ENCODE measurements around the gene CNPY1.
"Not testable (repeated sequence)": the region's sequence is repeated elsewhere in the genome, so short reads cannot be mapped to it uniquely, and the experiment has no call there.

The CNPY1 gene

GRCh38 chr7:155546449-155546848 lies at the start of gene CNPY1:
Gene CNPY1 (minus strand): TSS chr7:155546559. CDS start chr7:155545929, 630 bp downstream.
- not testable (repeated sequence) for DNase-seq

- peak; percentile 22 for DNase-seq
Measured at GRCh38 chr7:155594961-155595366, 48.6 kb upstream of the CNPY1 start.

- no peak for DNase-seq
Measured at GRCh38 chr7:155594163-155594732, 47.9 kb upstream of the CNPY1 start.

GRCh38 chr7:155593461-155594162 lies 47.3 kb upstream of the CNPY1 start:
- DNase-seq: peak; percentile 14

- no peak for DNase-seq
Measured at GRCh38 chr7:155591055-155591775, 44.9 kb upstream of the CNPY1 start.

- DNase-seq: peak; percentile 77
Measured at GRCh38 chr7:155590215-155591018, 44.1 kb upstream of the CNPY1 start.

GRCh38 chr7:155589001-155589980 lies 42.9 kb upstream of the CNPY1 start:
- DNase-seq: no peak

GRCh38 chr7:155588468-155588998 lies 42.2 kb upstream of the CNPY1 start:
- no peak for DNase-seq

GRCh38 chr7:155587486-155587885 lies 41.1 kb upstream of the CNPY1 start:
- DNase-seq: no peak

- DNase-seq: no peak
Measured at GRCh38 chr7:155586843-155587440, 40.6 kb upstream of the CNPY1 start.

- no peak for DNase-seq
Measured at GRCh38 chr7:155585951-155586350, 39.6 kb upstream of the CNPY1 start.

- DNase-seq: no peak
Measured at GRCh38 chr7:155585532-155585895, 39.2 kb upstream of the CNPY1 start.

- DNase-seq: no peak
Measured at GRCh38 chr7:155584763-155585531, 38.6 kb upstream of the CNPY1 start.

GRCh38 chr7:155584261-155584660 lies 37.9 kb upstream of the CNPY1 start:
- no peak for DNase-seq

- no peak for DNase-seq
Measured at GRCh38 chr7:155583636-155584035, 37.3 kb upstream of the CNPY1 start.

- DNase-seq: no peak
Measured at GRCh38 chr7:155581954-155582353, 35.6 kb upstream of the CNPY1 start.

GRCh38 chr7:155581107-155581830 lies 34.9 kb upstream of the CNPY1 start:
- DNase-seq: no peak

- no peak for DNase-seq
Measured at GRCh38 chr7:155580367-155580766, 34.0 kb upstream of the CNPY1 start.

GRCh38 chr7:155579565-155579964 lies 33.2 kb upstream of the CNPY1 start:
- no peak for DNase-seq

GRCh38 chr7:155578016-155578415 lies 31.7 kb upstream of the CNPY1 start:
- DNase-seq: no peak
